ENCODE data around the gene IL36B.

The IL36B gene

DNA sequence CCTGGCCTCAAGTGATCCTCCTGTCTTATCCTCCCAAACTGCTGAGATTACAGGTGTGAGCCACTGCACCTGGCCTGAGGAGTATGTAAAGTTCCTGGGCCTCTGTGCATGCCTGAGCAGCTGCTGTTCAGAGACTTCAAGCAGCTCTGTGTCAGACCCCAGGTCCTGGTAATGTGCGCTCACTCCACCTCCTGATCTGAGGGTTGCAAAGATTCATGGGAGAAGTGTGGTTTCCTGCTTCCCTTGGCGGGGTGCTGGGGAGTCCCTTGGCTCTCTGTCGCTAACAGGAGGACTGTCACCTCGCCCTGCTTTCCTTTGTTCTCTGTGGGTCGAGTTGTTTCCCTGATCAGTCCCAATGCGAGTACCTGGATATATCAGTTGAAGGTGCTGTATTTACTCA, 56.0 kb downstream of the IL36B start:
- H3K4me3 ChIP-seq (replicated peaks; ENCODE audit: low read depth, low read length), result no peak overlapping the region
- TF ChIP-seq, protein P1, sequence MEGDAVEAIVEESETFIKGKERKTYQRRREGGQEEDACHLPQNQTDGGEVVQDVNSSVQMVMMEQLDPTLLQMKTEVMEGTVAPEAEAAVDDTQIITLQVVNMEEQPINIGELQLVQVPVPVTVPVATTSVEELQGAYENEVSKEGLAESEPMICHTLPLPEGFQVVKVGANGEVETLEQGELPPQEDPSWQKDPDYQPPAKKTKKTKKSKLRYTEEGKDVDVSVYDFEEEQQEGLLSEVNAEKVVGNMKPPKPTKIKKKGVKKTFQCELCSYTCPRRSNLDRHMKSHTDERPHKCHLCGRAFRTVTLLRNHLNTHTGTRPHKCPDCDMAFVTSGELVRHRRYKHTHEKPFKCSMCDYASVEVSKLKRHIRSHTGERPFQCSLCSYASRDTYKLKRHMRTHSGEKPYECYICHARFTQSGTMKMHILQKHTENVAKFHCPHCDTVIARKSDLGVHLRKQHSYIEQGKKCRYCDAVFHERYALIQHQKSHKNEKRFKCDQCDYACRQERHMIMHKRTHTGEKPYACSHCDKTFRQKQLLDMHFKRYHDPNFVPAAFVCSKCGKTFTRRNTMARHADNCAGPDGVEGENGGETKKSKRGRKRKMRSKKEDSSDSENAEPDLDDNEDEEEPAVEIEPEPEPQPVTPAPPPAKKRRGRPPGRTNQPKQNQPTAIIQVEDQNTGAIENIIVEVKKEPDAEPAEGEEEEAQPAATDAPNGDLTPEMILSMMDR (IDR thresholded peaks at IDR 0.05; ENCODE audit: insufficient read depth, low read length, poor library complexity, severe bottlenecking), result no peak
- DNase-seq (ENCODE audit: extremely low read depth, insufficient read length), result no peak
- H3K27me3 ChIP-seq (replicated peaks; ENCODE audit: control insufficient read depth, insufficient read depth, low read length), result no peaks in the 10 kb centered on the region
- no peaks in the 10 kb centered on the region for H3K36me3 ChIP-seq (ENCODE audit: control insufficient read depth, insufficient read depth, low read length)

DNA sequence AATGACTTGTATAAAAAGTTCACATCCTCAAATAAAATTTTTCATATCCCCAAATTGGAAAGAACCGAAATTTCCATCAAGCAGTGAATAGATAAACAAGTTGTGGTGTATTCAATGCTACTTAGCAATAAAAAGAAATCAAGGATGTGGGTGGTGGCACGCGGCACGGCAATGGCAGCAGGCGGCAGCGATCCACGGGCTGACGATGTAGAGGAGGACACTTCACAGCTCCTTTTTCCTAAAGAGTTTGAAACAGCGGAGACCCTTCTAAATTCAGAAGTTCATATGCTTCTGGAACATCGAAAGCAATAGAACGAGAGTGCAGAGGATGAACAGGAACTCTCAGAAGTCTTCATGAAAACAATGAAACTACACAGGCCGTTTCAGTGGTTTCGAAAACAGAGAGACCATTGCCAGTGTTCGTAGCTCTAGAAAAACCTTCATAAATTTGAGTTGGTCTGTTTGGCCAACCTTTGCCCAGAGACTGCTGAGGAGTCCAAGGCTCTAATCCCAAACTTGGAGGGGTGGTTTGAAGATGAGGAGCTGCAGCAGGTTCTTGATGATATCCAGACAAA, 57.2 kb downstream of the IL36B start:
- TF ChIP-seq, protein P1 (IDR thresholded peaks at IDR 0.05; ENCODE audit: insufficient read depth, low read length, poor library complexity, severe bottlenecking), result no peak
- no peaks in the 10 kb centered on the region for H3K27me3 ChIP-seq (replicated peaks; ENCODE audit: control insufficient read depth, insufficient read depth, low read length)
- no peak overlapping the region for H3K4me3 ChIP-seq (replicated peaks; ENCODE audit: low read depth, low read length)
- no peak for DNase-seq (ENCODE audit: extremely low read depth, insufficient read length)
- no peaks in the 10 kb centered on the region for H3K36me3 ChIP-seq (ENCODE audit: control insufficient read depth, insufficient read depth, low read length)

DNA sequence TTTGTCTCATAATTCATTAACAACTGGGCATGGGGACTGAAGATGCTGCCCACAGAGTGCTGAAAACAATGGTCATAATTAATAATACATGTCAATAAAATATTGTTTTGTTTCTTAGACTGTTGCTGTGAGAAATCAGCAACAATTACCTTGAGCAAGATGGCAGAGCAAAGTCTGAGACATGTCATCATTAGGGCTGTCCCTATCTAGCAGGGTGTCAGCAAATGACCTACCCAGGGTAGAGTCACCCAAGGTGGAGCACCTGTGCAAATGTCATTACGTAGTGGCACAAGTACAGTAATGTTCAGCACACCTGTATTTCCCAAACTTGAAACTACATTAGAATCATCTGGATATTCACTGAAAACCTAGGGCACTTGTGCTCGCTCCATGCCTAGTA, 58.0 kb downstream of the IL36B start:
- no peak for DNase-seq (ENCODE audit: extremely low read depth, insufficient read length)
- no peaks in the 10 kb centered on the region for H3K27me3 ChIP-seq (replicated peaks; ENCODE audit: control insufficient read depth, insufficient read depth, low read length)
- TF ChIP-seq, protein P1 (IDR thresholded peaks at IDR 0.05; ENCODE audit: insufficient read depth, low read length, poor library complexity, severe bottlenecking), result no peak
- no peak overlapping the region for H3K4me3 ChIP-seq (replicated peaks; ENCODE audit: low read depth, low read length)
- no peaks in the 10 kb centered on the region for H3K36me3 ChIP-seq (ENCODE audit: control insufficient read depth, insufficient read depth, low read length)

DNA sequence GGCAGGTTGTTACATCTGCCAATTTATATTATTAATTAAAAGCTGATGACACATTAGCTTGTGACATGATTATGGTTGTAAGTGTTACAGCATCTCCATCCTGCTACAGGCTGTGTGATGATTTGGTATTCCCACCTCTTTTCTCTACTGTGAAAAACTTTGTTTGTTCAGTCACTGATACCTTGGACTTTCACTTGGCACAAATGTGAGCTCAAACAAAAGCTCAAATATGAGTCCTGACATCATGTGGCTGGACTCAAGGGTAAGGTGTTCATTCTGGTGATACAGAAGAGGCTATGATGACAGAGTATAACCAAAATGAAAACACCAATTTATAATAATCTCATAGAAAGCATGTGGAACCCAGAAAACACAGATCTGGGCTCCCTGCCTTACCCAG, 58.8 kb downstream of the IL36B start:
- no peaks in the 10 kb centered on the region for H3K36me3 ChIP-seq (ENCODE audit: control insufficient read depth, insufficient read depth, low read length)
- TF ChIP-seq, protein P1 (IDR thresholded peaks at IDR 0.05; ENCODE audit: insufficient read depth, low read length, poor library complexity, severe bottlenecking), result no peak
- H3K4me3 ChIP-seq (replicated peaks; ENCODE audit: low read depth, low read length), result no peak overlapping the region
- DNase-seq (ENCODE audit: extremely low read depth, insufficient read length), result no peak
- H3K27me3 ChIP-seq (replicated peaks; ENCODE audit: control insufficient read depth, insufficient read depth, low read length), result no peaks in the 10 kb centered on the region

DNA sequence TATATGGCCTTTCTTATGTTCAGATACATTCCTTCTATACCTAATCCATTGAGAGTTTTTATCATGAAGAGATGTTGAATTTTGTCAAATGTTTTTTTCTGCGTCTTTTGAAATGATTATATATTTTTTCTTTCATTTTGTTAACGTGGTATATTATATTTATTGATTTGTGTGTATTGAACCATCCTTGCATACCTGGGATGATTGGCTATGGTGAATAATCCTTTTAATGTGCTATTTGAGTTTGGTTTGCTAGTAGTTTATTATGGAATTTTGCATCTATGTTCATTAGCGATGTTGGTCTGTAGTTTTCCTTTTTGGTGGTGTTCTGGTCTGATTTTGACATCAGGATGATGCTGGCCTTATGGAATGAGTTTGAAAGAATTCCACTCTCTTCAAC, 63.1 kb downstream of the IL36B start:
- TF ChIP-seq, protein P1 (IDR thresholded peaks at IDR 0.05; ENCODE audit: insufficient read depth, low read length, poor library complexity, severe bottlenecking), result no peak

DNA sequence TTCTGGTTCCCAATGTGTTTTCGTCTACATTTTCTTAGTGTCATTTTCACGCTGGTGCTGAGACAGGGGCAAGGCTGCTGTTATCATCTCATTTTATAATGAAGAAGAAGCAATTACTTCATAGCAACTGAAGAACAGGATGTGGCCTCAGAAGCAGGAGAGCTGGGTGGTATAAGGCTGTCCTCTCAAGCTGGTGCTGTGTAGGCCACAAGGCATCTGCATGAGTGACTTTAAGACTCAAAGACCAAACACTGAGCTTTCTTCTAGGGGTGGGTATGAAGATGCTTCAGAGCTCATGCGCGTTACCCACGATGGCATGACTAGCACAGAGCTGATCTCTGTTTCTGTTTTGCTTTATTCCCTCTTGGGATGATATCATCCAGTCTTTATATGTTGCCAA, 67.6 kb downstream of the IL36B start:
- DNase-seq (ENCODE audit: extremely low read depth, insufficient read length), result no peak
- no peaks in the 10 kb centered on the region for H3K27me3 ChIP-seq (replicated peaks; ENCODE audit: control insufficient read depth, insufficient read depth, low read length)
- no peaks in the 10 kb centered on the region for H3K36me3 ChIP-seq (ENCODE audit: control insufficient read depth, insufficient read depth, low read length)
- TF ChIP-seq, protein P1 (IDR thresholded peaks at IDR 0.05; ENCODE audit: insufficient read depth, low read length, poor library complexity, severe bottlenecking), result no peak
- H3K4me3 ChIP-seq (replicated peaks; ENCODE audit: low read depth, low read length), result no peak overlapping the region

More for the DNA sequence above, 63.1 kb downstream of the IL36B start:
- no peak for DNase-seq (ENCODE audit: extremely low read depth, insufficient read length)
- H3K36me3 ChIP-seq (ENCODE audit: control insufficient read depth, insufficient read depth, low read length), result no peaks in the 10 kb centered on the region
- no peak overlapping the region for H3K4me3 ChIP-seq (replicated peaks; ENCODE audit: low read depth, low read length)
- no peaks in the 10 kb centered on the region for H3K27me3 ChIP-seq (replicated peaks; ENCODE audit: control insufficient read depth, insufficient read depth, low read length)
